B cell (primary cell): ENCODE results near the gene TSHZ1. TPM values are rescaled to one million over a fixed set of nuclear protein-coding genes. Genes with fewer than 3 reads are reported as not detected.

Source experiments
- ATAC-seq: fragments of 200-7000 bp; cut with Tn5 transposase; one replicate; pipeline ENCODE4 v1.10.0; 2021; ENCODE audit warnings: low read depth, mild to moderate bottlenecking, moderate number of reproducible peaks, moderate library complexity
- CTCF ChIA-PET: fragments of 350-600 bp; sonication (Branson Sonifier 250); formaldehyde crosslinking; loops from one replicate; lab custom pipeline; 2021; ENCODE audit warnings: antibody characterized with exemption, inconsistent platforms; lab: Charles Lee
- POLR2A ChIA-PET: fragments of 350-600 bp; sonication (Branson Sonifier 250); formaldehyde crosslinking; loops from one replicate; lab custom pipeline; 2021; ENCODE audit warnings: antibody characterized with exemption; lab: Charles Lee
- DNase-seq: peaks from one replicate; pipeline ENCODE4 v3.0.0; 2013
- H2AFZ ChIP-seq: 2 replicates; pipeline ENCODE4 v1.6.1; 2012; ENCODE audit warnings: mild to moderate bottlenecking, low read depth, low read length; ENCODE audit not compliant: insufficient read depth, poor library complexity, severe bottlenecking
- H3K27ac ChIP-seq, 2 donors: 1 replicate in 1 of 2; 2 replicates in 1 of 2; pipeline ENCODE4 v1.5.1; 2012 to 2013; ENCODE audit warnings: low read length in 2 of 2, mild to moderate bottlenecking in 2 of 2, moderate library complexity in 1 of 2
- H3K27me3 ChIP-seq, 4 experiments: fragments of 200-600 bp in 1 of 4; sonication (generic) in 1 of 4; replicated peaks in 1 of 4; 1 replicate in 2 of 4; 2 replicates in 2 of 4; pipeline versions ENCODE4 v1.6.1 to v1.7.0; 2013 to 2016; ENCODE audit warnings: low read length in 3 of 4, mild to moderate bottlenecking in 2 of 4, mixed read lengths in 1 of 4, moderate library complexity in 1 of 4; ENCODE audit not compliant: insufficient read depth in 4 of 4, control insufficient read depth in 3 of 4; ENCODE audit errors: control extremely low read depth in 1 of 4
- H3K36me3 ChIP-seq, 2 experiments: replicated peaks in 1 of 2; 1 replicate in 1 of 2; 2 replicates in 1 of 2; pipeline versions ENCODE4 v1.6.1 to v1.7.1; 2013; ENCODE audit warnings: low read length in 1 of 2; ENCODE audit not compliant: insufficient read depth in 2 of 2, control insufficient read depth in 1 of 2; ENCODE audit errors: control extremely low read depth in 1 of 2, extremely low read depth in 1 of 2
- H3K4me1 ChIP-seq, 2 donors: fragments of 200-600 bp in 1 of 2; sonication (generic) in 1 of 2; 1 replicate in 1 of 2; 2 replicates in 1 of 2; pipeline versions ENCODE4 v1.5.1 to v1.6.1; 2013 to 2017; ENCODE audit warnings: low read length in 2 of 2; ENCODE audit not compliant: control insufficient read depth in 2 of 2, insufficient read depth in 2 of 2
- H3K4me2 ChIP-seq: replicated peaks from 2 replicates; pipeline ENCODE3; 2012; ENCODE audit warnings: mild to moderate bottlenecking, low read depth, low read length; ENCODE audit not compliant: poor library complexity, severe bottlenecking
- H3K4me3 ChIP-seq, 5 experiments: fragments of 200-600 bp in 1 of 5; sonication (generic) in 1 of 5; 1 replicate in 3 of 5; 2 replicates in 2 of 5; pipeline versions ENCODE4 v1.5.1 to v1.7.0; 2011 to 2016; ENCODE audit warnings: low read length in 4 of 5, mild to moderate bottlenecking in 4 of 5, low read depth in 2 of 5, control low read depth in 1 of 5, moderate library complexity in 1 of 5; ENCODE audit not compliant: insufficient read depth in 1 of 5; ENCODE audit errors: control extremely low read depth in 1 of 5, extremely low read depth in 1 of 5
- H3K79me2 ChIP-seq: fragments of 200-600 bp; sonication (generic); one replicate; pipeline ENCODE4 v1.6.0; 2016; ENCODE audit warnings: low read length; ENCODE audit not compliant: control insufficient read depth, insufficient read depth
- H3K9ac ChIP-seq: fragments of 200-600 bp; sonication (generic); 2 replicates; pipeline ENCODE4 v1.6.1; 2017; ENCODE audit warnings: mild to moderate bottlenecking, low read length, moderate library complexity
- H3K9me3 ChIP-seq, 3 donors: one replicate each; pipeline versions ENCODE4 v1.6.1 to v1.7.1; 2013; ENCODE audit warnings: low read length in 2 of 3; ENCODE audit not compliant: control insufficient read depth in 2 of 3, insufficient read depth in 1 of 3; ENCODE audit errors: control extremely low read depth in 1 of 3
- H4K20me1 ChIP-seq: 2 replicates; pipeline ENCODE4 v1.6.0; 2012; ENCODE audit warnings: mild to moderate bottlenecking, low read length; ENCODE audit not compliant: insufficient read depth, control insufficient read depth, poor library complexity, severe bottlenecking
- H3K27ac Mint-ChIP-seq: one replicate; pipeline ENCODE4 v1.8.0; 2021; ENCODE audit warnings: mixed read lengths
- H3K27me3 Mint-ChIP-seq: one replicate; pipeline ENCODE4 v1.8.0; 2021; ENCODE audit warnings: mixed read lengths
- H3K4me1 Mint-ChIP-seq: one replicate; pipeline ENCODE4 v1.8.0; 2021; ENCODE audit warnings: mixed read lengths
- H3K4me3 Mint-ChIP-seq: one replicate; pipeline ENCODE4 v1.8.0; 2021; ENCODE audit warnings: mixed read lengths
- H3K9me3 Mint-ChIP-seq: one replicate; pipeline ENCODE4 v1.8.0; 2022; ENCODE audit warnings: mixed read lengths; ENCODE audit not compliant: insufficient read depth
- CTCF ChIP-seq: fragments of 200-600 bp; IDR thresholded peaks from one replicate; pipeline ENCODE4 v1.8.0; 2022; ENCODE audit warnings: antibody characterized with exemption, mild to moderate bottlenecking
- EZH2 ChIP-seq: IDR thresholded peaks from 2 replicates; pipeline ENCODE4 v1.6.1; 2012; ENCODE audit warnings: borderline replicate concordance, low read depth, mild to moderate bottlenecking, moderate library complexity, low read length; ENCODE audit not compliant: insufficient read depth, poor library complexity, severe bottlenecking
- WGBS: methylation state at CpG from one replicate; pipeline ENCODE4 v1.1.5; 2013; ENCODE audit warnings: missing lambda C conversion rate; ENCODE audit not compliant: insufficient coverage; 5-methylcytosine and 5-hydroxymethylcytosine counted together
- intact Hi-C: fragments of 100-400 bp; cut with micrococcal nuclease; formaldehyde crosslinking; loops from one replicate; pipeline ENCODE4 v1.10.0; 2022
- polyA plus RNA-seq: library from polyadenylated mRNA; depleted of rRNA; stranded (reverse); fragments of >200 nt; gene quantifications from 2 replicates; pipeline ENCODE4 v1.2.3, GENCODE V29; 2012
- total RNA-seq, 2 donors: library from RNA; stranded (reverse); fragments of 120-200 nt in 1 of 2; gene quantifications; 1 replicate in 1 of 2; 2 replicates in 1 of 2; pipeline versions ENCODE4 v1.2.3 to v1.2.4, GENCODE V29; 2013 to 2022

TSHZ1 gene
- total and polyA plus RNA-seq, 2 donors (not counting 1 experiment from before 2014, with no cell fraction given), result 5.3 to 9.8 TPM

GRCh38 chr18:75227535-75228296 is 17.1 kb downstream of the TSHZ1 start:
- DNase-seq, result no peak
- ChIA-PET POLR2A (no interaction called here), CTCF (no interaction called here)
- no peak for TF ChIP-seq CTCF
- TF ChIP-seq EZH2, result no peak
- Histone ChIP-seq H3K27ac (no peak overlapping the region), H4K20me1 (peaks cover 18% of the 10 kb centered on the region), H3K79me2 (peaks cover 61% of the 10 kb centered on the region), H3K36me3 (peaks cover 0 to 3% of the 10 kb centered on the region in 2 experiments), H3K9ac (no peak overlapping the region), H3K4me1 (peaks cover 5 to 9% of the 10 kb centered on the region in 2 donors), H3K4me2 (no peak overlapping the region), H3K9me3 (no peaks in the 10 kb centered on the region), H3K27me3 (no peaks in the 10 kb centered on the region), H2AFZ (no peak overlapping the region), H3K4me3 (no peak overlapping the region)
- Mint-ChIP-seq H3K4me1 (peaks cover 11% of the 10 kb centered on the region), H3K9me3 (no peaks in the 10 kb centered on the region), H3K27ac (no peak overlapping the region), H3K27me3 (no peaks in the 10 kb centered on the region), H3K4me3 (no peak overlapping the region)
- WGBS, result 71% methylated on average over 4 of the region's 11 CpGs
- no peak for ATAC-seq
- intact Hi-C loops, result no loop called here

GRCh38 chr18:75228967-75229366 is 18.4 kb downstream of the TSHZ1 start:
- POLR2A ChIA-PET, result no interaction called here
- Mint-ChIP-seq H3K27me3 (no peaks in the 10 kb centered on the region), H3K4me1 (peaks cover 11% of the 10 kb centered on the region), H3K9me3 (no peaks in the 10 kb centered on the region), H3K4me3 (no peak overlapping the region), H3K27ac (no peak overlapping the region)
- no peak for TF ChIP-seq CTCF
- TF ChIP-seq EZH2, result no peak
- no peak for ATAC-seq
- CTCF ChIA-PET, result no interaction called here
- H3K9me3 ChIP-seq, result no peaks in the 10 kb centered on the region
- no peak for DNase-seq
- no peak overlapping the region for H2AFZ ChIP-seq
- H3K27ac ChIP-seq, result no peak overlapping the region
- peaks cover 18% of the 10 kb centered on the region for H4K20me1 ChIP-seq
- H3K4me3 ChIP-seq, result no peak overlapping the region
- no peaks in the 10 kb centered on the region for H3K27me3 ChIP-seq
- peaks cover 60% of the 10 kb centered on the region for H3K79me2 ChIP-seq
- 90% methylated on average over 8 of the region's 9 CpGs for WGBS
- peaks cover 0 to 3% of the 10 kb centered on the region in 2 experiments for H3K36me3 ChIP-seq
- H3K9ac ChIP-seq, result no peak overlapping the region
- H3K4me1 ChIP-seq, result peaks cover 5 to 9% of the 10 kb centered on the region in 2 donors
- no peak overlapping the region for H3K4me2 ChIP-seq
- intact Hi-C loops, result no loop called here
